WTC11 (cell line): Measurements from ENCODE around the gene TOB1.
"Not testable (repeated sequence)": the region's sequence is repeated elsewhere in the genome, so short reads cannot be mapped to it uniquely, and the experiment has no call there.

Experiments used
- ATF2 ChIP-seq: sonication (generic); formaldehyde crosslinking; IDR thresholded peaks from 2 replicates; pipeline ENCODE4 v1.8.1; 2022; ENCODE audit warnings: low read depth, missing genetic modification reagents, borderline replicate concordance
- CBFB ChIP-seq: sonication (generic); formaldehyde crosslinking; IDR thresholded peaks from 2 replicates; pipeline ENCODE4 v1.8.1; 2022; ENCODE audit warnings: mild to moderate bottlenecking, low read depth, missing genetic modification reagents
- CTCF ChIP-seq: fragments of 200-600 bp; IDR thresholded peaks from 2 replicates; pipeline ENCODE4 v1.8.0; 2022; ENCODE audit warnings: antibody characterized with exemption
- E2F5 ChIP-seq: sonication (generic); formaldehyde crosslinking; IDR thresholded peaks from 2 replicates; pipeline ENCODE4 v1.8.1; 2022; ENCODE audit warnings: mild to moderate bottlenecking, moderate library complexity, missing genetic modification reagents
- HMGA2 ChIP-seq: fragments of 250-450 bp; sonication (Bioruptor Pico); IDR thresholded peaks from 2 replicates; pipeline ENCODE4 v1.4.0; 2021; ENCODE audit warnings: mild to moderate bottlenecking, moderate library complexity
- MAX ChIP-seq: sonication (generic); formaldehyde crosslinking; IDR thresholded peaks from 2 replicates; pipeline ENCODE4 v1.8.0; 2022; ENCODE audit warnings: mild to moderate bottlenecking, missing genetic modification reagents
- NFYB ChIP-seq: sonication (generic); formaldehyde crosslinking; conservative IDR thresholded peaks from 2 replicates; pipeline ENCODE4 v1.8.0; 2022; ENCODE audit warnings: low read depth, missing genetic modification reagents
- NR3C1 ChIP-seq: sonication (generic); formaldehyde crosslinking; conservative IDR thresholded peaks from 2 replicates; pipeline ENCODE4 v1.8.1; 2023; ENCODE audit warnings: low read depth, mild to moderate bottlenecking, missing genetic modification reagents
- PRDM15 ChIP-seq: sonication (generic); formaldehyde crosslinking; IDR thresholded peaks from 2 replicates; pipeline ENCODE4 v1.8.0; 2022; ENCODE audit warnings: missing genetic modification reagents
- PREB ChIP-seq: sonication (generic); formaldehyde crosslinking; IDR thresholded peaks from 2 replicates; pipeline ENCODE4 v1.8.1; 2022; ENCODE audit warnings: mild to moderate bottlenecking, missing genetic modification reagents, moderate library complexity, borderline replicate concordance
- ZBTB21 ChIP-seq: sonication (generic); formaldehyde crosslinking; IDR thresholded peaks from 2 replicates; pipeline ENCODE4 v1.8.1; 2023; ENCODE audit warnings: mild to moderate bottlenecking, missing genetic modification reagents, borderline replicate concordance
- ZNF121 ChIP-seq: sonication (generic); formaldehyde crosslinking; IDR thresholded peaks from 2 replicates; pipeline ENCODE4 v1.8.0; 2023; ENCODE audit warnings: missing genetic modification reagents
- ZNF281 ChIP-seq: sonication (generic); formaldehyde crosslinking; IDR thresholded peaks from 2 replicates; pipeline ENCODE4 v1.8.0; 2023; ENCODE audit warnings: mild to moderate bottlenecking, missing genetic modification reagents

- not testable (repeated sequence) for TF ChIP-seq PRDM15 (CRISPR knock-in tag); CTCF; HMGA2 (CRISPR knock-in tag); CBFB; ATF2 (CRISPR knock-in tag); PREB; NFYB (CRISPR knock-in tag); E2F5 (CRISPR knock-in tag); ZNF281 (CRISPR knock-in tag); NR3C1 (CRISPR knock-in tag); ZNF121 (CRISPR knock-in tag); ZBTB21 (CRISPR knock-in tag); MAX (CRISPR knock-in tag)
Measured at GRCh38 chr17:50894513-50894912, 28.4 kb upstream of the TOB1 start.
